ENCODE data around the gene KIAA1191.

Gene KIAA1191

DNA sequence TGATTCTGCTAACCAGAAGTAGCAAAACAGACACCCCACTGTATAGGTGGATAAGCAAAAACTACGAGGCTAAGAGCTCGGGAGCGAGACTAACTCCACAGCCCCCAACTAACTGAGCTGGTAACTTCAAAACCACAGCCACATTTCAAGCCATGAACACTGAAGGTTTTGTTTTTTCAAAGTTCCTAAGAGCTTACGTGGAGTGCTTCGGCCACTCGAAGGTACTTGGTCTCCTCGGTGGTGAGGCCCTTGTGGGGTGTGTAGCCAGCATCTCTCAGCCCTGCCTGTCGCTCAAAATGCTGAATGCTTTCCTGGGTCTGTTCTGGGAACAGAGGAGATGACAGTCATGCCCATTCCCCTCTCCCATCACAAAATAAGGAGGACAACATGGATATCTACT is 11.1 kb downstream of the KIAA1191 start:
- no peak overlapping the region for H3K23ac ChIP-seq (ENCODE audit: low read length)
- H3K4ac ChIP-seq (ENCODE audit: low read depth, low read length): no peak overlapping the region
- peaks cover 0 to 3% of the 10 kb centered on the region in 2 experiments for H3K4me1 ChIP-seq (ENCODE audit: control insufficient read depth in 1 of 2, insufficient read depth in 2 of 2, low read length in 2 of 2)
- WGBS (ENCODE audit: extremely low coverage, insufficient coverage, insufficient read length): no CpG with 5 or more reads among the region's 8 CpGs
- H3K18ac ChIP-seq (ENCODE audit: low read length): no peak overlapping the region
- H3K9ac ChIP-seq (ENCODE audit: low read length): no peak overlapping the region
- no peak overlapping the region for H4K8ac ChIP-seq (ENCODE audit: low read depth, low read length)
- no peaks in the 10 kb centered on the region for H3K79me2 ChIP-seq (ENCODE audit: control insufficient read depth, insufficient read depth, low read length, poor library complexity)
- no peak overlapping the region for H3K4me3 ChIP-seq (ENCODE audit: low read depth, low read length)
- H4K91ac ChIP-seq (ENCODE audit: low read depth, low read length): no peak overlapping the region
- no peak overlapping the region for H3K4me2 ChIP-seq (ENCODE audit: low read length)
- H2AFZ ChIP-seq (ENCODE audit: insufficient read depth, low read length, poor library complexity): no peak overlapping the region
- H3K27me3 ChIP-seq (ENCODE audit: insufficient read depth, low read length): no peaks in the 10 kb centered on the region
- H2AK5ac ChIP-seq (ENCODE audit: low read length): no peak overlapping the region
- H3K9me3 ChIP-seq (ENCODE audit: insufficient read depth, low read depth, low read length): peaks cover 1% of the 10 kb centered on the region
- H3K36me3 ChIP-seq (ENCODE audit: control insufficient read depth in 1 of 2, insufficient read depth in 2 of 2, low read length in 2 of 2): peaks cover 43 to 70% of the 10 kb centered on the region in 2 experiments
- H4K12ac ChIP-seq (ENCODE audit: low read depth, low read length): no peak overlapping the region
- H2BK120ac ChIP-seq (ENCODE audit: insufficient read depth, low read length, poor library complexity): no peak overlapping the region
- DNase-seq: no peak
- no peaks in the 10 kb centered on the region for H3K79me1 ChIP-seq (ENCODE audit: low read length)
- no peak overlapping the region for H2BK12ac ChIP-seq (ENCODE audit: low read length)
- no peak overlapping the region for H3K27ac ChIP-seq (ENCODE audit: low read depth, low read length)
- no peak overlapping the region for H3K14ac ChIP-seq (ENCODE audit: low read length)
- H2BK5ac ChIP-seq (ENCODE audit: low read depth, low read length, poor library complexity): no peak overlapping the region

DNA sequence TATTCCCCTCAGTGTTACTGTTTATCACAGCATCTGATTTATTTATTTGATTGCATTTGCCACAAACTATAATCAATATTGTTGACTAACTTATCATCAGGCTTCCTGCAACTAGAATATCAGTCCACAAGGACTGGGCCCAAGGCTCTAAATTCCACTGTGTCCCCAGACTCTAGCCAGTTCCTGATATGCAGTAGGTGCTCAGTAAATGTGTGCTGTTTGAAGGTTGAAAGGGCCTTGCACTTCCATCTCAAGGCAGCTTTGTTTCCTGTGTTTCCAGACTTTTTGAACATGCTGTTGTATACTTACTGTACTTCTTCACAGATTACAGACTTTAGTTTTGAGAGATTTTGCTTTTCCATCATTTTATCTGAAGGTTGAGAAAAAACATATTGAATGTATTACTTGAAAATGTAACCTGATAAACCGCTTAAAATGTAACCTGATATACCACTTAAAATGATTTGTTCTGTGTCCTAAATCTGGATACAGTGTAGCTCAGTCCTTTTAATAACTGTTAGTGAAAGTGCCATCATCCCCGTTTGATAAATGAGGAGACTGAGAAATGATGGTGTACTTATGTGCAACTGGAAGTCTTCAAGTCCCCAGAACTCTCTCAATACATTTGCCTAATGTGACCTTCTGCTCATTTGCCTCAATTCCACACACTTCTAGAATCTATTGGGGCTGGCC is 18.7 kb downstream of the KIAA1191 start:
- Histone ChIP-seq H3K4me2 (ENCODE audit: low read length) (no peak overlapping the region), H3K4me3 (ENCODE audit: low read depth, low read length) (no peak overlapping the region), H4K91ac (ENCODE audit: low read depth, low read length) (no peak overlapping the region), H3K18ac (ENCODE audit: low read length) (no peak overlapping the region), H2AK5ac (ENCODE audit: low read length) (no peak overlapping the region), H3K4me1 (ENCODE audit: control insufficient read depth in 1 of 2, insufficient read depth in 2 of 2, low read length in 2 of 2) (no peaks in the 10 kb centered on the region), H3K27me3 (ENCODE audit: insufficient read depth, low read length) (no peaks in the 10 kb centered on the region), H3K27ac (ENCODE audit: low read depth, low read length) (no peak overlapping the region), H4K12ac (ENCODE audit: low read depth, low read length) (no peak overlapping the region), H2AFZ (ENCODE audit: insufficient read depth, low read length, poor library complexity) (no peak overlapping the region), H2BK12ac (ENCODE audit: low read length) (no peak overlapping the region), H2BK5ac (ENCODE audit: low read depth, low read length, poor library complexity) (no peak overlapping the region), H3K9ac (ENCODE audit: low read length) (no peak overlapping the region), H3K9me3 (ENCODE audit: insufficient read depth, low read depth, low read length) (no peaks in the 10 kb centered on the region), H3K14ac (ENCODE audit: low read length) (no peak overlapping the region), H3K4ac (ENCODE audit: low read depth, low read length) (no peak overlapping the region), H3K79me2 (ENCODE audit: control insufficient read depth, insufficient read depth, low read length, poor library complexity) (no peaks in the 10 kb centered on the region), H3K23ac (ENCODE audit: low read length) (no peak overlapping the region), H3K79me1 (ENCODE audit: low read length) (no peaks in the 10 kb centered on the region), H4K8ac (ENCODE audit: low read depth, low read length) (no peak overlapping the region), H3K36me3 (ENCODE audit: control insufficient read depth in 1 of 2, insufficient read depth in 2 of 2, low read length in 2 of 2) (peaks cover 16 to 25% of the 10 kb centered on the region in 2 experiments), H2BK120ac (ENCODE audit: insufficient read depth, low read length, poor library complexity) (no peak overlapping the region)
- no CpG with 5 or more reads among the region's 2 CpGs for WGBS (ENCODE audit: extremely low coverage, insufficient coverage, insufficient read length)
- DNase-seq: no peak

DNA sequence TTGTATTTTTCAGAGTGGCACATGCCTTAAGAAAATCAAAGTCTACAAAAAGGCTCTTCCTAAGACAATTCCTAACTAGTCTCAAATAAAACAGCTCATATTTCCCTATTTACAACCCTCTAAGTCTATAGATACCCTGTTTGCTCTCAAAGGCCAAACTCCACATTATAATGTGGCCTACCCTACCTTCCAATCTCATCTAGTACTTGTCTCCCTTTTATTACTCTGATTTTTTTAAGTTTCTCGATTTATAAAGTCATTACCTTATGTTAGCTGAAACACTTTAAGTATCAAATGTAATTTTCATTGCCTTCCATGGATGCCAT is 19.4 kb downstream of the KIAA1191 start:
- H3K79me2 ChIP-seq (ENCODE audit: control insufficient read depth, insufficient read depth, low read length, poor library complexity): no peaks in the 10 kb centered on the region
- no peak overlapping the region for H3K18ac ChIP-seq (ENCODE audit: low read length)
- H3K4ac ChIP-seq (ENCODE audit: low read depth, low read length): no peak overlapping the region
- no peak overlapping the region for H2AK5ac ChIP-seq (ENCODE audit: low read length)
- no CpG with 5 or more reads among the region's 1 CpG for WGBS (ENCODE audit: extremely low coverage, insufficient coverage, insufficient read length)
- H2BK5ac ChIP-seq (ENCODE audit: low read depth, low read length, poor library complexity): no peak overlapping the region
- H3K4me1 ChIP-seq (ENCODE audit: control insufficient read depth in 1 of 2, insufficient read depth in 2 of 2, low read length in 2 of 2): no peaks in the 10 kb centered on the region
- H2AFZ ChIP-seq (ENCODE audit: insufficient read depth, low read length, poor library complexity): no peak overlapping the region
- no peaks in the 10 kb centered on the region for H3K9me3 ChIP-seq (ENCODE audit: insufficient read depth, low read depth, low read length)
- no peak overlapping the region for H3K14ac ChIP-seq (ENCODE audit: low read length)
- peaks cover 8 to 17% of the 10 kb centered on the region in 2 experiments for H3K36me3 ChIP-seq (ENCODE audit: control insufficient read depth in 1 of 2, insufficient read depth in 2 of 2, low read length in 2 of 2)
- DNase-seq: no peak
- H3K27me3 ChIP-seq (ENCODE audit: insufficient read depth, low read length): no peaks in the 10 kb centered on the region
- H4K8ac ChIP-seq (ENCODE audit: low read depth, low read length): no peak overlapping the region
- no peak overlapping the region for H3K23ac ChIP-seq (ENCODE audit: low read length)
- no peak overlapping the region for H3K27ac ChIP-seq (ENCODE audit: low read depth, low read length)
- H2BK12ac ChIP-seq (ENCODE audit: low read length): no peak overlapping the region
- no peaks in the 10 kb centered on the region for H3K79me1 ChIP-seq (ENCODE audit: low read length)
- H4K12ac ChIP-seq (ENCODE audit: low read depth, low read length): no peak overlapping the region
- no peak overlapping the region for H4K91ac ChIP-seq (ENCODE audit: low read depth, low read length)
- H3K4me3 ChIP-seq (ENCODE audit: low read depth, low read length): no peak overlapping the region
- no peak overlapping the region for H2BK120ac ChIP-seq (ENCODE audit: insufficient read depth, low read length, poor library complexity)
- H3K9ac ChIP-seq (ENCODE audit: low read length): no peak overlapping the region
- no peak overlapping the region for H3K4me2 ChIP-seq (ENCODE audit: low read length)

DNA sequence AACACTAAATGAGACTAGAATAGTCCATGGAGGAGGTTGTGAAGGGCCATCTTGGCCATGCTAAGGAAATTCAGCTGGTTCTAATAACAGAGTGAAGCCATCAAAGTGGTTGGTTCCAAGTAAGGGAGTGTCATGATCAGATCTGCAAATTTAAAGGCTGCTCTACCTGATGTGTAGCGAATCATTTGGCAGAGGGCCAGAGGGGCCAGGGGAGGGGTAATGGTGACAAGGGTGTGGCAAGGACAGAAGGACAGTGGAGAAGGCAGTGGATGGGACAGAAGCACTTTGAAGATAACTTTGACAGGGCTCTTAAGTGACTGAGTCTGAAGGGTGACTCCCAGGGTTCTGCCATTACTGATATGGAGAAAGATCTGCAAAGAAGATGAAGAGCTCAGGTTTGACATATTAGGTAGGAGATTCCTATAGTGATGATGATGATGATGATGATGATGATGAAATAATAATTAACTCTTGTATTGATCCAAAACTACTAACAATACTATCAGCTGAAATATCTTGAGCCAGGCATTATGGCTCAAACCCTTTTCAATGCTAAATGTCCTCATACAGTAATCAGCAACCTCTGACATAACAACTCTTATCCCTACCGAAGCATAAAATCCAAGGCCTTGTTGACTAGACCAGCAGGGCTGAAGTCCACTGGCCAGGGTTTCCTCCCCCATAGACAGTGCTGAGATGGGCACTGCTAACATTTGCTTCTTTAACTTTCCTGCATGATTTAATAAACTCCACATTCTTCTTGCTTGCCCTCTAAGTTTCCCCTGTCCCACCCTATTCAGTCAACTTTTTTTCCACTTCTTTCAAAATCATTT is 20.0 kb downstream of the KIAA1191 start:
- Histone ChIP-seq H3K4me1 (ENCODE audit: control insufficient read depth in 1 of 2, insufficient read depth in 2 of 2, low read length in 2 of 2) (no peaks in the 10 kb centered on the region), H2BK5ac (ENCODE audit: low read depth, low read length, poor library complexity) (no peak overlapping the region), H4K8ac (ENCODE audit: low read depth, low read length) (no peak overlapping the region), H3K14ac (ENCODE audit: low read length) (no peak overlapping the region), H2BK120ac (ENCODE audit: insufficient read depth, low read length, poor library complexity) (no peak overlapping the region), H4K12ac (ENCODE audit: low read depth, low read length) (no peak overlapping the region), H3K4me3 (ENCODE audit: low read depth, low read length) (no peak overlapping the region), H3K9me3 (ENCODE audit: insufficient read depth, low read depth, low read length) (no peaks in the 10 kb centered on the region), H3K18ac (ENCODE audit: low read length) (no peak overlapping the region), H3K9ac (ENCODE audit: low read length) (no peak overlapping the region), H3K79me1 (ENCODE audit: low read length) (no peaks in the 10 kb centered on the region), H3K27ac (ENCODE audit: low read depth, low read length) (no peak overlapping the region), H3K36me3 (ENCODE audit: control insufficient read depth in 1 of 2, insufficient read depth in 2 of 2, low read length in 2 of 2) (peaks cover 5 to 13% of the 10 kb centered on the region in 2 experiments), H3K23ac (ENCODE audit: low read length) (no peak overlapping the region), H2AK5ac (ENCODE audit: low read length) (no peak overlapping the region), H2AFZ (ENCODE audit: insufficient read depth, low read length, poor library complexity) (no peak overlapping the region), H2BK12ac (ENCODE audit: low read length) (no peak overlapping the region), H3K4ac (ENCODE audit: low read depth, low read length) (no peak overlapping the region), H3K79me2 (ENCODE audit: control insufficient read depth, insufficient read depth, low read length, poor library complexity) (no peaks in the 10 kb centered on the region), H3K4me2 (ENCODE audit: low read length) (no peak overlapping the region), H3K27me3 (ENCODE audit: insufficient read depth, low read length) (no peaks in the 10 kb centered on the region), H4K91ac (ENCODE audit: low read depth, low read length) (no peak overlapping the region)
- no CpG with 5 or more reads among the region's 2 CpGs for WGBS (ENCODE audit: extremely low coverage, insufficient coverage, insufficient read length)
- no peak for DNase-seq

All from trophoblast cell (in vitro differentiated cells and primary cell).